Activated gamma-delta T cell treated with anti-CD3 and anti-CD28 coated beads, Interleukin-2, amount 50 U/mL, for 16 hours (primary cell): ENCODE data around the gene RBMS3.

ENCODE experiments used
- DNase-seq: peaks from one replicate; pipeline ENCODE4 v3.0.0-alpha.2; 2020; ENCODE audit warnings: low read depth

Gene RBMS3

GRCh38 chr3:29531644-29532043, 250.8 kb downstream of the RBMS3 start:
- DNase-seq, result no peak

- DNase-seq, result no peak
These were observed 251.6 kb downstream of the RBMS3 start for GRCh38 chr3:29532473-29532872.

GRCh38 chr3:29534006-29534405, 253.1 kb downstream of the RBMS3 start:
- no peak for DNase-seq

- DNase-seq, result no peak
These were observed 255.3 kb downstream of the RBMS3 start for GRCh38 chr3:29536016-29536758.

- no peak for DNase-seq
These were observed 257.2 kb downstream of the RBMS3 start for GRCh38 chr3:29537889-29538609.

- no peak for DNase-seq
These were observed 257.7 kb downstream of the RBMS3 start for GRCh38 chr3:29538610-29538958.

GRCh38 chr3:29540544-29540943, 259.7 kb downstream of the RBMS3 start:
- DNase-seq, result no peak

- DNase-seq, result no peak
These were observed 264.0 kb downstream of the RBMS3 start for GRCh38 chr3:29544701-29545363.

GRCh38 chr3:29545615-29546014, 264.7 kb downstream of the RBMS3 start:
- DNase-seq, result no peak

GRCh38 chr3:29552051-29552450, 271.2 kb downstream of the RBMS3 start:
- DNase-seq, result no peak

GRCh38 chr3:29554566-29554965, 273.7 kb downstream of the RBMS3 start:
- no peak for DNase-seq

GRCh38 chr3:29555590-29555989, 274.7 kb downstream of the RBMS3 start:
- DNase-seq, result no peak

GRCh38 chr3:29557186-29557585, 276.3 kb downstream of the RBMS3 start:
- no peak for DNase-seq

- no peak for DNase-seq
These were observed 277.0 kb downstream of the RBMS3 start for GRCh38 chr3:29557825-29558224.

GRCh38 chr3:29559741-29560465, 279.0 kb downstream of the RBMS3 start:
- DNase-seq, result no peak

- no peak for DNase-seq
These were observed 280.8 kb downstream of the RBMS3 start for GRCh38 chr3:29561651-29562149.

GRCh38 chr3:29565236-29565635, 284.4 kb downstream of the RBMS3 start:
- no peak for DNase-seq

- DNase-seq, result no peak
These were observed 286.6 kb downstream of the RBMS3 start for GRCh38 chr3:29567501-29567900.

GRCh38 chr3:29568355-29568754, 287.5 kb downstream of the RBMS3 start:
- no peak for DNase-seq

GRCh38 chr3:29576181-29576580, 295.3 kb downstream of the RBMS3 start:
- DNase-seq, result no peak

GRCh38 chr3:29576675-29577074, 295.8 kb downstream of the RBMS3 start:
- DNase-seq, result no peak

- DNase-seq, result no peak
These were observed 296.4 kb downstream of the RBMS3 start for GRCh38 chr3:29577250-29577649.
